OCI-LY7 (cell line): Measurements from ENCODE around the gene NARS2.

Source experiments
- CTCF ChIP-seq: fragments of 200-600 bp; sonication (generic); conservative IDR thresholded peaks from 2 replicates; pipeline ENCODE4 v1.5.1; 2014; ENCODE audit warnings: mild to moderate bottlenecking, antibody characterized with exemption, low read length, moderate library complexity, mixed read lengths
- EZH2phosphoT487 ChIP-seq: fragments of 200-600 bp; sonication (generic); IDR thresholded peaks from 2 replicates; pipeline ENCODE4 v1.6.1; 2018; ENCODE audit warnings: low read depth, borderline replicate concordance, mild to moderate bottlenecking, mixed run types, antibody characterized with exemption, low read length, moderate library complexity, mixed read lengths

- no peak for TF ChIP-seq CTCF
- TF ChIP-seq EZH2phosphoT487, result no peak
Measured at GRCh38 chr11:78459738-78460137, 114.9 kb downstream of the NARS2 start.
